HK-2 (cell line): ENCODE results near the gene RUSF1.

ENCODE experiments used
- DNase-seq: peaks from one replicate; pipeline ENCODE4 v3.0.0-alpha.2; 2018; ENCODE audit not compliant: unreplicated experiment

Gene RUSF1

DNA sequence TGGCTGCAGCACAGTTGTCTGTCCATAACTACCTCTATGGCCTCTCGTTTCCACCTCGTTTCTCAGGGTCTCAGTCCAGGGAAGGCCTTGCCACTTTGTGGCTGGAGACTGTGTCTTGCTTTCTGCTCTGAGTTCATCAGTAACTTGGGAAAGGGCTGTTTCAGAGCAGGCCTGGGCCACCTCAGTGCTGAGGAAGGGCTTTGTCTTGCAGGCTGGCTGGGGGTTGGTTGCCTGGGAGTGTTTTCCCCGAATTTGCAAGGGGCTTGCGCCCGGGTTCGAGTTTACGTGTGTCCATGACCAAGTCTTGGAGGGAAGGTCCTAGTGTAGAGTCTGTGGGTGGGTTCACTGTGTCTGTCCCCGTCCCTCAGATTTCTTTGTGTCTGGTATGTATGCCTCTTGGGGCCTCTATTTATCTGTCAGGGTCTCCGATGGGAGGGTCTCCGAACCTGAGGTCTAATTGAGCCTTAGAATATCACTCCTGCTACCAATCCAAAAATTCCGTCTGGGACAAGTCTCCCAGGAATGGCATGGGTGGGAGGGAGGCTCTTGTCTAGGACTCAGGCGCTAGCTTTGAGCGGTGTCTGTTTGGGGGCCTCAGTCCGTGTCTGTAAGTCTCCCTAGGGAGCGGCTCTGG, 36.8 kb downstream of the RUSF1 start:
- DNase-seq = no peak

DNA sequence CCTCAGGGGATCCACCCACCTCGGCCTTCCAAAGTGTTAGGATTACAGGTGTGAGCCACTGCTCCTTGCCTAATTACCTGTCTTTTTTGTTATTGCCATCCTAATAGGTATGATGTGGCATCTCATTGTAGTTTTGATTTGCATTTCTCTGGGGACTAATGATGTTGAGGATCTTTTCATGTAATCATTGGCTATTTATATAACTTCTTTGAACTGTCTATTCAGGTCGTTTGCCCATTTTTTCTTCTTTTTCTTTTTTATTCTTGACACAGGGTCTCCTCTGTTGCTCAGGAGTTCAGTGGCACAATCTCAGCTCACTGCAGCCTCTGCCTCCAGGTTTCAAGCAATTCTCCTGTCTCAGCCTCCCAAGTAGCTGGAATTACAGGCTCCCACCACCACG, 37.6 kb downstream of the RUSF1 start:
- no peak for DNase-seq

DNA sequence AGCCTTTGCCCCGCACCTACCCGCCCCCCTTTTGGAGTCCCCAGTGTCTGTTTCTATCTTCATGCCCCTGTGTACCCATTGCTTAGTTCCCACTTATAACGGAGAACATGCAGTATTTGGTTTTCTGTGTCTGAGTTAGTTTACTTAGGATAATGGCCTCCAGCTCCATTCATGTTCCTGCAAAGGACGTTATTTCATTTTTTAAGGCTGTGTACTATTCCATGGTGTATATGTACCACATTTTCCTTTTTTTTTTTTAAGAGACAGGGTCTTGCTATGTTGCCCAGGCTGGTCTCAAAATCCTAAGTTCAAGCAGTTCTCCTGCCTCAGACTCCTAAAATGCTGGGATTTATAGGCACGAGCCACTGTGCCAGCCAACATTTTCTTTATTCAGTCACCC, 40.3 kb downstream of the RUSF1 start:
- DNase-seq = no peak

DNA sequence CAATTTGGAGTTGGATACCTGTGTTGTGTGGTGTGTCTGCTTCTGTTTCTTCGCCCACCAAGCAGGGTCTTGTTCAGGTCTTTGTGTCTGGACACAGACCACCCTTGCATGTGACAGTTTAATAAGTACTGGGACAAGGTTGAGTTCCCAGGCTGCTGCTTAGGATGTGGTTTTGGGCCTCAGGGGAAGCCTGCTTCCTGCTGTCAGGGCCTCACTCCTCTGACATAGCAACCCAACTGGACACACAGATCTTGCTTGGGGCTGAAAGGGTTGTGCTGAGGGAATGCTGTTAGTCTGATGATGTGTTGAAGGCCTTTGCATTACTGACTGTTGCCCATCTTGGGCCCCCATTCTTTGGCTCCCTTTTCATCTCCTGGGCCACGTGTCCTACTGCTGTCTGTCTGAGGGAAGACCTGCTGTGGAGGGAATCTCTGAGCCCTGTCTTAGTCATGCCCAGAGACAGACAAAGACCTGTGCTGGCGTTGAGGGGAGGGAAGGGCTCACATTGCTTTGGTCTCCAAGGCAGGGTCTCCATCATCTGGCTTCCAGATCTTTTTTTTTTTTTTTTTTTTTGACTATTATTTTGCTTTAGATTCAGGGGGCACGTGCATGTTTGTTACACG, 40.9 kb downstream of the RUSF1 start:
- DNase-seq = no peak

DNA sequence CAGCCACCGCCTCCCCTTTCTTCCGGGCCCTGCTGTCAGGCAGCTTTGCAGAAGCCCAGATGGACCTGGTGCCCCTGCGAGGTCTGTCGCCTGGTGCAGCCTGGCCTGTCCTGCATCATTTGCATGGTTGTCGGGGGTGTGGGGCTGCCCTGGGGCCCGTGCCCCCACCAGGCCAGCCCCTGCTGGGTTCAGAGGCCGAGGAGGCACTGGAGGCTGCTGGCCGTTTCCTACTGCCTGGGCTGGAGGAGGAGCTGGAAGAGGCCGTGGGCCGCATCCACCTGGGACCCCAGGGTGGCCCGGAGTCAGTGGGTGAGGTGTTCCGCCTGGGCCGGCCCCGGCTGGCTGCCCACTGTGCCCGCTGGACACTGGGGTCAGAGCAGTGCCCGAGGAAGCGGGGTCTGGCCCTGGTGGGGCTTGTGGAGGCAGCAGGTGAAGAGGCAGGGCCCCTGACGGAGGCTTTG, 41.8 kb downstream of the RUSF1 start:
- DNase-seq = no peak

DNA sequence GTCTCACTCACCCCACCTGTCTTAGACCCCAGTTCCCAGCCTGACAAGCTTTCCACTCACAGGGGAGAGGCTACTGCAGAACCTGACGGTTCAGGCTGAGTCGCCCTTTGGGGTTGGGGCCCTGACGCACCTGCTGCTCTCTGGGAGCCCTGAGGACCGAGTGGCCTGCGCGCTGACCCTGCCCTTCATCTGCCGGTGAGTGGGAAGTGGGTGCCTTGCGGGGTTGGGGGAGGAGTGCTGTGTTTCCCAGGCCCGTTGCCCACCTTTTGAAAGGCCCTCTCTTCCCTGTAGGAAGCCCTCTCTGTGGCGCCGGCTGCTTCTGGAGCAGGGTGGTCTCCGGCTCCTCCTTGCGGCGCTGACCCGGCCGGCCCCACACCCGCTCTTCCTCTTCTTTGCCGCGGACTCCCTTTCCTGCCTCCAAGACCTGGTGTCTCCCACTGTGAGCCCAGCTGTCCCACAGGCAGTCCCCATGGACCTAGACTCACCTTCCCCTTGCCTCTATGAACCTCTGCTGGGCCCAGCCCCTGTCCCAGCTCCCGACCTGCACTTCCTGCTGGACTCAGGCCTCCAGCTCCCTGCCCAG, 42.3 kb downstream of the RUSF1 start:
- no peak for DNase-seq

DNA sequence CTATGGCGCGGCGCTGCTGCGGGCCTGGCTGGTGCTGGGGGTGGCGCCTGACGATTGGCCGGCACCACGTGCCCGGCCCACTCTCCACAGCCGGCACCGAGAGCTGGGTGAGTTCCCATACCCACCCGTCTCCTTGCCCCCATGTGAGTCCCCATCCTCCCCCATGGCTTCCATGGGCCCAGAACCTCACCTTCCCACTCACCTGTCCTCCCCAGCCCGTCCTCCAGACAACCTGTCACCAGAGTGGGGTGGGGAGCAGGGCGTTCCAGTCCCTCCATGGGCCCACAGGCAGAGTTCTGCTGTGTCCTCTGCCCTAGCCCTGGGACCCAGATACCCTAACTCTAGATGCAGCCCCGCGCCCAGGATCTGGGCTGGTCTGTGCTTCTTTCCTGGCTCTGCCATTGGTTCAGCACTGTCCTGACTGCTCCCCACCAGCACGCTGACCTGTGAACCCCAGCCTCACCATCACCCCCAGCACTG, 43.4 kb downstream of the RUSF1 start:
- no peak for DNase-seq

DNA sequence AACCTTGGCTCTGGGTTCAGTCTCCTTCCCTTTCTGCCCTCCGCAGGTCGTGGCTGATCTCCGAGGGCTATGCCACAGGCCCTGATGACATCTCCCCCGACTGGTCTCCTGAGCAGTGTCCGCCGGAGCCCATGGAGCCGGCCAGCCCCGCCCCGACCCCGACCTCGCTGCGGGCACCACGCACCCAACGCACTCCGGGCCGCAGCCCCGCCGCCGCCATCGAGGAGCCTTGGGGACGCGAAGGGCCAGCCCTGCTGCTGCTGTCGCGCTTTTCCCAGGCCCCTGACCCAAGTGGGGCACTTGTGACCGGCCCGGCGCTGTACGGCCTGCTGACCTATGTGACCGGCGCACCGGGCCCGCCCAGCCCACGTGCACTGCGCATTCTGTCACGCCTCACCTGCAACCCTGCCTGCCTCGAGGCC, 43.8 kb downstream of the RUSF1 start:
- DNase-seq = no peak

DNA sequence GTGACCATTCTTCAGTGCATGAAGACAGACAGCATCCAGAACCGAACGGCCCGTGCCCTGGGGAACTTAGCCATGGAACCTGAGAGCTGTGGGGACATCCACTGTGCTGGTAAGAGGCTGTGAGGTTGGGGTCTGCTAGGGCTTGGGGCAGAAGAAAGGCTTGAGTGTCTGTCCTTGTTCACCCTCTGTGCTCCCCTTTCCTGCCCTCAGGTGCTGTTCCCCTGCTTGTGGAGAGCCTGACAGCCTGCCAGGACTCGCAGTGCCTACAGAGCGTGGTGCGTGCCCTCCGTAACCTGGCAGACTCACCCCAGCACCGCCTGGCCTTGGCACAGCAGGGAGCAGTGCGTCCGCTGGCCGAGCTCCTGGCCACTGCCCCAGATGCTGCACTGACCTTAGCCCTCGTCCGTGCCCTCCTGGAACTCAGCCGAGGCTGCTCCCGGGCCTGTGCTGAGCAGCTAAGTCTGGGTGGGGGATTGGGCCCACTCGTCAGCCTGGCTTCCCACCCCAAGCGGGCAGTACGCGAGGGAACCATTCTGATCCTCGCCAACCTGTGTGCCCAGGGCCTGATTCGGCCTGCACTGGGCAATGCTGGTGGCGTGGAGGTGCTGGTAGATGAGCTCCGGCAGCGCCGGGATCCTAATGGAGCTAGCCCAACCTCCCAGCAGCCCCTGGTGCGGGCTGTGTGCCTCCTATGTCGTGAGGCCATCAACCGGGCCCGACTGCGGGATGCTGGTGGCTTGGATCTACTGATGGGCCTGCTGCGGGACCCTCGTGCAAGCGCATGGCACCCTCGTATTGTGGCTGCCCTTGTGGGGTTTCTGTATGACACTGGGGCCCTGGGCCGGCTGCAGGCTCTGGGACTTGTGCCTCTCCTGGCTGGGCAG, 46.0 kb downstream of the RUSF1 start:
- no peak for DNase-seq

DNA sequence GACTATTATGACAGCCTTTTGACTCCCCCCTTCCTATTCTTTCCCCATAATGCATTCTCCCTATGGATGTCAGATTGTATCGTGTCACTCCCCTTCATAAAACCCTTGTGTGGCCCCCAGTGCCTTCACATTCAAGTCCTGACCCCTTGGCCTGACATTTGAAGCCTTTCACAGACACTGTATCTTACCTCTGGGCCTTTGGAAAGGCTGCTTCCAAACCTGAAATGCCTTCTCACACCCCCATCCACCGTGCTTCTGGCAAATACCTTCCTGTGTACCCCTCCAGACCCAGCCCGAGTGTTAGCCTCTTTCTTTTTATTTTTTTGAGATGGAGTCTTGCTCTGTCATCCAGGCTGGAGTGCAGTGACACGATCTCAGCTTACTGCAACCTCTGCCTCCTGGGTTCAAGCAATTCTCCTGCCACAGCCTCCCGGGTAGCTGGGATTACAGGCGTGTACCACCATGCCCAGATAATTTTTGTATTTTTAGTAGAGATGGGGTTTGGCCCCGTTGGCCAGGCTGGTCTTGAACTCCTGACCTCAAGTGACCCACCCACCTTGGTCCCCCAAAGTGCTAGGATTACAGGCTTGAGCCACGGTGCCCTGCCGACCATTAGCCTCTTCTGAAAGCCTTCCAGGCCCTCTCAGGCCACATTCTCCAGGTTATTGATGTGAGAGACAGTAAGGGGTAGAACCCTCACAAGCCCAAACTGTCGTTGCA, 46.8 kb downstream of the RUSF1 start:
- DNase-seq = no peak

DNA sequence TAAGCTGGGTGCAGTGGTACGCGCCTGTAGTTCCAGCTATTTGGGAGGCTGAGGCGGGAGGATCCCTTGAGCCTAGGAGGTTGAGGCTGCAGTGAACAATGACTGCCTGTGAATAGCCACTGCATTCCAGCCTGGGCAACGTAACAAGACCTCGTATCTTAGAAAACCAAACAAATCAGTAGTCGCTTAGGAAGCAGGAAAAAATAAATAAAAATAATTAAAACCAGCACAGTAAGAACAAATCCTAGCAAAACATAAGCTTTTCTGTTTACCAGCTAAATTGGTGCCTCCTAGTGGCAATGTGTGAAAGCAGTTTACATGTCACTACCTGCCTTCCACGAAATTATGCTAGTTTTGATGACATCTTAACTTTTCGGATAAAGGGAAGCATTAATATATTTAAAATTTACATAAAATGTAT, 47.6 kb downstream of the RUSF1 start:
- DNase-seq = no peak

DNA sequence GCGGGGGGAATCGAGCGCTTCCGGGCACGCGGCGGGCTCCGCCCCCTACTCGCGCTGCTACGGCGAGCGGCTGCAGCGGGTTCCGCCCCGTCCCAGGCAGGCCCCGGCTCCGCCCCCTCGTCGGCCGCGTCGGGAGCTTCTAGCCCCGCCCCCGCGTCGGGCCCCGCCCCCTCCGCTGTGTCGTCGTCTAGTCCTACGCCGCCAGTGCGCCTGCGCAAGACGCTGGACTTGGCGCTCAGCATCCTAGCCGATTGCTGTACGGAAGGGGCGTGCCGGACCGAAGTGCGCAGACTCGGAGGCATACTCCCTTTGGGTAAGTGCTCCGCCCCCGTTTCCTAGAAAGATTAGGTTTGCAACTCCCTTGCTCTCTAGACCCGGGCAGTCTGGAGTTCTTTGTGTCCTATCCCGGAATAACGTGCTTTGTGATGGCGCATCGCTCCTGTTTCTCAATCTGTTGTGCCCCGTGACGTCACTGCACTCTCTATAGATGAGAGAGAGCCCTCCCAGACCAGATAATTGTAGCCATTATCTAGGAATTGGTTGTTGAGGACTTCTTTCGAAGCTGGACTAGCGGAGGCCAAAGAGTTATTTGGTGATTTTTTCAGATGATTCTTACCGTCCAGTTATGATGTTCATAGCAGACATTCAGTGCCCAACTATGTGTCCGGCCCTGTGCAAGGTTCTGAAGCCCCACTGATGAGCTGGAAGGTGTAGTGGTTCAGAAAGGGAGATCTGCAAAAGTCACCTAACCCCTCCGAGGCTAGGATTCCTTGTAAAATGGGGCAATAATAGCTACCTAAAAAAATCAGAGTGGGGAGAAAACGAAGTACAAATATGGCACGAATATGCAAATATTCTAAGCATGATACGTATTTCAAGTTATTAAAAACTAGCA, 48.3 kb downstream of the RUSF1 start:
- DNase-seq = peak; percentile 100

DNA sequence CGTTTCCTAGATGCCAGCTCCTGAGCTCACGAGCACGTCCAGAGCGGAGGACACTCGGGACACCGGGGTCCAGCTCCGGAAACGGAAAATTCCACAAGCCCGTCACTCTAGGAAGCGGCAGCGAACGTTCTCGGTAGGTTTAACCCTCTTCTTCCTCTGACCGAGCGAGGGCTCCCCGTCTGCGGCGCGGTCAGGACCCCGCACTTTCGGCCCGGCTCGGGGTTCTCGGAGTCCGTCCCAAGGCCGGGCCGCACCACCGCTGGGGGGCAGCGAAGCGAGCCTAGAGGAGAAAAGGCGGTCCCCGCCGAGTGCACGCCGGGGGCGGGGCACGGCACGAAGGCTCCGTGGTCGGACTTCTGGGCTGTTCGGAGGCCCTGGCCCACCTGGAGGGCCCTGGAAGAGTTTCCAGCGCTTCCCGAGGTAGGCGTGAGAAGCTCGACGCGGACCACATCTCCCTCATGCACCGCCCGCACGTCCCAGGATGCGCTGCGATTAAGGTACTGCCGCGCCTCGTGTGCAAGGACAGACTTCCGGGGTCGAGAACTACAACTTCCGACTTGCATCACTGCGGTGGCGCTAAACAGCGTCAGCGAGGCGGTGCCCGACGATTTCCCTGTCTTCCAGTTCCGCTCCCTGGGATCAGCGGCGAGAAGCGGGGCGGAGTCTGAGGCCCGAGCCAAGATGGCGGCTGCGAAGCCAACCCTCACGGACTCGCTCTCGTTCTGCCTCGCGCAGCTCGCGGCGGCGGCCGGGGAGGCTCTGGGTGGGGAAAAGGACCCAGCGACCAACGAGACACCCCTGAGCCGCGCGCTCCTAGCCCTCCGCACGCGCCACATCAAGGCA, 49.1 kb downstream of the RUSF1 start, which contains the start of gene ARMC5:
TSS of gene ARMC5 (plus strand) at position 658 of the 843 bp plus-strand sequence. CDS start at position 682, 24 bp downstream.
- peak; percentile 99 for DNase-seq

DNA sequence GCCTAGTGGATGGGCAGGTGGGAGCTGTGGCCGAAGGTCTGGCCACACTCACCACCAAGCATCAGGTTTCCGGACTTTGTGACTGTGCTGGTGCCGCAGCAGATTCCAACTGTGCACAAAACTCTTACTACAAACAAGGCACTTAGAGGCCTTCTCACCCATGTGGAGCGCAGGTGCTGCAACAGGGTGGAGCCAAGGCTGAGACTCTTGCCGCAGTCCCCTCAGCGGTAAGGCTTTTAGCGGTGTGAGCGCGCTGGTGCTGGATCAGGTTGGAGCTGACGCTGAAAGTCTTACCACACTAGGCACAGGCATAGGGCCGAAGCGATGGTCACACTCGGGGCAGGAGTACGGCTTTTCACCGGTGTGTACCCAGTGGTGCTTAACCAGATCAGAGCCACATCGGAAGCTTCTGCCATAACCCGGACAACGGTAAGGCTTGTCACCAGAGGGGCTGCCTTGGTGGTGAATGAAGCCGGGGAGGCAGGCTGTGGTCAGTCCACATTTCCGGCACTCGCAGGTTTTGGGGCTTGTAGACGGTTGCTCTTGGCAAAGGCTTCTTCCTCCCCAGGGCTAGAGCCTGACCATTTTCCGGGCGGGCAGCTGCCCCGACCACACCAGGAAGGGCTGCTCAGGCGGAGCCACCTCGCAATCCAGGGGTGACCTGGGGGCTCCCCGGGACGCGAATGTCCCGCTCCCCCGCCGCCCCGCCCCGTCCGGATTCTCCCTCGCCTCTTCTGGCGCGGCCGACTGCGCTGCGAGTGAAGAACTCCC, 49.9 kb downstream of the RUSF1 start:
- DNase-seq = peak; percentile 75

DNA sequence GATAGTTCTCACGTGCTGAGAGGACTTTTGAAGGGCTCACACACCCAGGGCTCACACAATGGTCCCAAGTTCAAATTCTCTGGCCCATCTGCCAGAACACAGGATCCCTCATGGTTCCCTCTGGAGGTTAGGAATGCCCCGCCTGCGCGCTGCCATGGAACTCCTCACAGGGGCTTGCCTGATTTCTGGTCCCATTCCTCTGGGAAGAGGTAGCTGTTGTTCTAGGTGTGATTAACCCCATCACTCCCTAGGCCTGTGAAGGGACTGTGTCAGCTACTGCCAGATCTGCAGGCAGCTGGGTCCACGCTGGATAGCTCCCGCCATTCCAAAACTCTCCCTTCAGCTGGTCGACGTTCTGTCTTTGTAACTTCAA, 51.2 kb downstream of the RUSF1 start:
- DNase-seq = no peak

DNA sequence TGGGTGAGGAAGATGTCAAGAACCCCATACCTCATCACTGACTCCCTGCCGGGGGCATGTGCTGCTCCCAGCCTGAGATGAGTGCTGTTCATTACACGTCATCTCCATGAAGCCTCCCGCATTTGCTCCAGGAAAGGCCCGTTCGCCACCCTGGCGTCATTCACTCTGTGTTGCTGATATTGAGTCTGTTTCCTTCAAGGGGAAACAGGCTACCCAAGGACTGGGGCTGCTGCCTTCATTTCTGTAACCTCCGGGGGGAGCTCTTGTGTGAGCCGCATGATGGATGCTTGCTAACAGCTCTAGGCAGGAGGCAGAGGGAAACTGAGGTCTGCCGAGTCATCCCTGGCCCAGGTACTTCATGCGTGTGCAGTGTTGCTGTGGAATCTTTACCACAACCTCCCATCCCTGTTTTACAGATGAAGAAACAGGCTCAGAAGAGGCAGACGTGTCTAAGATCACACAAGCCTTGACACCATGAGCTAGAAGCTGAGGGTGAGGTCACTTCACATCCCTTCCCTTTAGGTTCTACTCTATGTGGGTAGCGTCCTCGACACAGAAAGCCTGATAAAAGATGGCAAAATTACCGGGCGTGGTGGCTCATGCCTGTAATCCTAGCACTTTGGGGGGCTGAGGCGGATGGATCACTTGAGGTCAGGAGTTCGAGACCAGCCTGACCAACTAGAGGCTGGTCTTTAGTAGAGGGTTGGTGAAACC, 52.4 kb downstream of the RUSF1 start:
- DNase-seq = no peak

DNA sequence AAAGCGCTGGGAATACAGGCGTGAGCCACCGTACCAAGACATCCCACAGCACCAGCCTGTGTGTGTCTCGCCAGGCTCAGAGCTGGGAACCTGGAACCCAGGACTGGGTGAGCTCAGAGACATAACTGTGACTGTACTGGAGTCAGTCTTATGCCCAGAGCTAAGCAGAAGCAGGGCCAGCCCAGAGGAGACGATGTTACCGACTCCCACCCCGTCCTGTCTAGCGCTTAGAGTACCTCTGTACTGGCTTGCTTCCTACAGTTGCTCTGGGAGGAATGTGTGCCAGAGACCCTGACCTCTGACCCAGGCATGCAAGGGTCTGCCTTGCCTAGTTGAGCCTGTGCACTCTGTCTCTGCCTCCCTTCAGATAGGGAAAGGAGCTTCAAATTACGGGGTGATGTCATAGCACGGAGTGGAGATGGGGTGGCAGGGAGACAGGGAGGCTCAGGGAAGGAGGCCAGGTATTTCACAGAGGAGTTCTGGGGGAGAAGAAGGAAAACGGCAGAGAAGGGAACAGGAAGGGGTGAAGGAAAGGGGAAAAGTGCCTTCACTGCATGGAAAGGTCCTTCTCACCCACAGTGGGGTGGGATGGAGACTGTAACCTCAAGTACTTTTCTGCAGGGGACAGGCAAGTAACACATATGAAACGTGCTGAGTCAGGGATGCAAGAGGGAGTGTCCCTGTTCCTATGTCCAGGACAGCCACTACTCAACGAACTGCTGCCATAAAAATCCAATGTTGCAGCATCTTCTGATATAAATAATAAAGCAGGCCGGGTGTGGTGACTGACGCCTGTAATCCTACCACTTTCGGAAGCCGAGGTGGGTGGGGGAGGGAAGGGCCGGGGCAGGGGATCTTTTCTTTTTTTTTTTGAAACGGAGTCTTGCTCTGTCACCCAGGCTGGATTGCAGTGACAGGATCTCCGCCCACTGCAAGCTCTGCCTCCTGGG, 54.7 kb downstream of the RUSF1 start:
- no peak for DNase-seq
